ENCODE results near the gene KIRREL3. TPM values are rescaled to one million over a fixed set of nuclear protein-coding genes. Genes with fewer than 3 reads are reported as not detected.
A peak's percentile ranks its signal among the peaks of the same experiment; 100 is the strongest.

Gene KIRREL3
- total RNA-seq, 1 donor from 2014 or later: 0.24 TPM

- no peak for DNase-seq (ENCODE audit: missing footprints)
- intact Hi-C loops (cut with DNase I): no loop called here
- no peak for ATAC-seq
Observed at GRCh38 chr11:127000981-127001380, 411 bp upstream of the KIRREL3 start.

- no peak for DNase-seq (ENCODE audit: missing footprints)
Observed at GRCh38 chr11:126999366-126999765, 1.2 kb downstream of the KIRREL3 start.

GRCh38 chr11:126997641-126998040 lies 2.9 kb downstream of the KIRREL3 start:
- ATAC-seq: no peak
- DNase-seq (ENCODE audit: missing footprints): no peak
- intact Hi-C loops (cut with DNase I): no loop called here

More at GRCh38 chr11:126999366-126999765, 1.2 kb downstream of the KIRREL3 start:
- no peak for ATAC-seq
- intact Hi-C loops (cut with DNase I): no loop called here

GRCh38 chr11:126997196-126997595 lies 3.4 kb downstream of the KIRREL3 start:
- no peak for DNase-seq (ENCODE audit: missing footprints)
- intact Hi-C loops (cut with DNase I): no loop called here
- ATAC-seq: no peak

- no peak for DNase-seq (ENCODE audit: missing footprints)
- peak; percentile 14 for ATAC-seq
- intact Hi-C loops (cut with DNase I): no loop called here
Observed at GRCh38 chr11:126996036-126996804, 4.3 kb downstream of the KIRREL3 start.

GRCh38 chr11:126993599-126993998 lies 7.0 kb downstream of the KIRREL3 start:
- ATAC-seq: no peak
- intact Hi-C loops (cut with DNase I): loop anchor here (5.0 kb wide), 3 partner anchors 276 to 686 kb away; no protein-coding TSS in a partner anchor
- no peak for DNase-seq (ENCODE audit: missing footprints)

- intact Hi-C loops (cut with DNase I): loop anchor here (5.0 kb wide), 3 partner anchors 275 to 685 kb away; no protein-coding TSS in a partner anchor
- DNase-seq (ENCODE audit: missing footprints) (no peak), ATAC-seq (no peak)
Observed at GRCh38 chr11:126992804-126993111, 7.8 kb downstream of the KIRREL3 start.

GRCh38 chr11:126992065-126992803 lies 8.3 kb downstream of the KIRREL3 start:
- ATAC-seq (no peak), DNase-seq (ENCODE audit: missing footprints) (no peak)
- intact Hi-C loops (cut with DNase I): loop anchor here (5.0 kb wide), 3 partner anchors 275 to 685 kb away; no protein-coding TSS in a partner anchor

GRCh38 chr11:126991596-126991995 lies 9.0 kb downstream of the KIRREL3 start:
- no peak for ATAC-seq
- intact Hi-C loops (cut with DNase I): loop anchor here (5.0 kb wide), 3 partner anchors 274 to 684 kb away; no protein-coding TSS in a partner anchor

GRCh38 chr11:126990716-126991480 lies 9.7 kb downstream of the KIRREL3 start:
- ATAC-seq: no peak
- no peak for DNase-seq (ENCODE audit: missing footprints)
- intact Hi-C loops (cut with DNase I): loop anchor here (5.0 kb wide), 3 partner anchors 274 to 684 kb away; no protein-coding TSS in a partner anchor

More at GRCh38 chr11:126991596-126991995, 9.0 kb downstream of the KIRREL3 start:
- DNase-seq (ENCODE audit: missing footprints): no peak

- ATAC-seq: peak; percentile 76
- intact Hi-C loops (cut with DNase I): loop anchor here (5.0 kb wide), 3 partner anchors 273 to 683 kb away; no protein-coding TSS in a partner anchor
- peak; percentile 72 for DNase-seq (ENCODE audit: missing footprints)
Observed at GRCh38 chr11:126989942-126990715, 10.4 kb downstream of the KIRREL3 start.

GRCh38 chr11:126988655-126989054 lies 11.9 kb downstream of the KIRREL3 start:
- ATAC-seq (no peak), DNase-seq (ENCODE audit: missing footprints) (no peak)
- intact Hi-C loops (cut with DNase I): no loop called here

GRCh38 chr11:126981635-126982034 lies 18.9 kb downstream of the KIRREL3 start:
- ATAC-seq: no peak
- DNase-seq (ENCODE audit: missing footprints): no peak
- intact Hi-C loops (cut with DNase I): no loop called here

- DNase-seq (ENCODE audit: missing footprints) (no peak), ATAC-seq (no peak)
- intact Hi-C loops (cut with DNase I): no loop called here
Observed at GRCh38 chr11:126978911-126979310, 21.7 kb downstream of the KIRREL3 start.

GRCh38 chr11:126978165-126978564 lies 22.4 kb downstream of the KIRREL3 start:
- intact Hi-C loops (cut with DNase I): no loop called here
- ATAC-seq (no peak), DNase-seq (ENCODE audit: missing footprints) (no peak)

- intact Hi-C loops (cut with DNase I): no loop called here
Observed at GRCh38 chr11:126973051-126973450, 27.5 kb downstream of the KIRREL3 start.

GRCh38 chr11:126971305-126971704 lies 29.3 kb downstream of the KIRREL3 start:
- ATAC-seq (no peak), DNase-seq (ENCODE audit: missing footprints) (no peak)
- intact Hi-C loops (cut with DNase I): no loop called here

More at GRCh38 chr11:126973051-126973450, 27.5 kb downstream of the KIRREL3 start:
- DNase-seq (ENCODE audit: missing footprints) (no peak), ATAC-seq (no peak)

GRCh38 chr11:126969865-126970479 lies 30.6 kb downstream of the KIRREL3 start:
- ATAC-seq (peak; percentile 54), DNase-seq (ENCODE audit: missing footprints) (no peak)
- intact Hi-C loops (cut with DNase I): no loop called here
